Measurements from ENCODE around the gene METTL14. TPM values are rescaled to one million over a fixed set of nuclear protein-coding genes. Genes with fewer than 3 reads are reported as not detected.

The METTL14 gene
- total RNA-seq: 119 TPM

DNA sequence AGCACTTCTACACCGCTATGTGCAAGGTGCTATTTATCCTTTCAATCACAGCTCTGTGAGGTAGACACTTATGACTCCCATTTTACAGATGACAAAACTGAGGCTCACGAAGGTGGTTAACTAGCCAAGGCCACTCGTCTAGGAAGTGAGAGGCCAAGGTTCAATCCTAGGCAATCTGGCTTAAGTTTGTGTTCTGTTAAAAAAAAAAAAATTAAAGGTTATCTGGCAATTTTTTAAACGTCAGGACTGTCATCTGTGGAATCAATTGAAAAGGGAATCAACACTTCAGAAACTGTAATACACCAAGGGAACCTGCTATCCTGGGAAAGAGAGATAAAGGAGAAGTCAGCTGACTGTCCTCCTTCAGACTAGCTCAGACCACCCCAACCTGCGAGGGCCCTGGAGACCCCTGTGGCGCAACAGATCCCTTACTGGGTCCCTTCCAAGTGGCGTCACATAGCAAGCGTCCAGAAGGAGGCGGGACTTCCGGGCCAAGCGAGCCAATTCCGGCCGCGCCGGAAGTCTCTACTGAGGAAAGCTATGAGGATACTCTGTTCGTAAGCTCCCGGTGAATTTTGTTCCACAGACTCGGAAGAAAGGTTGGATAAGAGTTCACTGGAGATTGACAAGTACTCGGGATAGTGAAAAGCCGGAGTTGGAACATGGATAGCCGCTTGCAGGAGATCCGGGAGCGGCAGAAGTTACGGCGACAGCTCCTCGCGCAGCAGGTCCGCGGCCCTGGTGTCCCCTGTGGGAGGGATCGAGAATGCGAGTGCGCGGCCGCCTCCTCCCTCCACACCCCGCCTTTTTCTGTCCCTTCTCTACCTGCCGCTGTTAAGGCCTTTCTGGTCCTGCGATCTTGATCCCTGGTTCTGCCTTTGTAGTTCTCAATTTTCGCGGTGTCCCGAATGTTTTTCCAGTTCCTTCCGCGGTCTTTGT lies at the start of gene METTL14:
METTL14 (plus strand) TSS at position 520 of the 939 bp plus-strand sequence; CDS start at position 663, 143 bp downstream.

Other genes with a start within 250 kb of the METTL14 start
- gene SEC24D, start 150.7 kb downstream of the METTL14 start, total RNA-seq: 67.1 TPM
- 66.4 TPM for gene SYNPO2, start 203.5 kb downstream of the METTL14 start, total RNA-seq

All from camera-type eye (tissue), 1 donor.